Adipose tissue (tissue), 3 donors: ENCODE measurements around the gene CLMN. TPM values are rescaled to one million over a fixed set of nuclear protein-coding genes. Genes with fewer than 3 reads are reported as not detected.

Source experiments
- H3K27ac ChIP-seq: one replicate; pipeline ENCODE4 v1.5.1; 2013; ENCODE audit warnings: low read depth, low read length
- WGBS, 3 donors: extraction: QIAGEN DNeasy Blood & Tissue Kit; methylation state at CpG; one replicate each; pipeline ENCODE4 v1.1.7; 2013; 5-methylcytosine and 5-hydroxymethylcytosine counted together
- polyA plus RNA-seq, 3 donors: library from polyadenylated mRNA; stranded (reverse); fragments of 200-250 nt; gene quantifications; one replicate each; pipeline ENCODE4 v1.2.3, GENCODE V29; 2013
- donor health status: healthy with polysubstance abuse.
- donor health status: Bipolar disorder and iron deficiency.
- donor health status: healthy.

CLMN gene
- polyA plus RNA-seq, 3 donors, result 11.0 to 25.0 (median 19.7) TPM

GRCh38 chr14:95281560-95282176 lies 38.0 kb downstream of the CLMN start:
- no peak overlapping the region for H3K27ac ChIP-seq
- WGBS, 3 donors, result 57 to 75% (median 73%) methylated on average over 4 of the region's 4 CpGs

- no peak overlapping the region for H3K27ac ChIP-seq
- 89 to 97% (median 91%) methylated on average over 7 of the region's 7 CpGs for WGBS, 3 donors
Measured at GRCh38 chr14:95275494-95275893, 44.2 kb downstream of the CLMN start.

GRCh38 chr14:95274874-95275273 lies 44.8 kb downstream of the CLMN start:
- no peak overlapping the region for H3K27ac ChIP-seq
- 84 to 95% (median 94%) methylated on average over 6 of the region's 6 CpGs for WGBS, 3 donors

GRCh38 chr14:95274279-95274678 lies 45.4 kb downstream of the CLMN start:
- no peak overlapping the region for H3K27ac ChIP-seq
- 87 to 94% (median 91%) methylated on average over 7 of the region's 7 CpGs for WGBS, 3 donors

GRCh38 chr14:95273001-95273978 lies 46.4 kb downstream of the CLMN start:
- H3K27ac ChIP-seq, result no peak overlapping the region
- WGBS, 3 donors, result 79 to 83% (median 82%) methylated on average over 17 of the region's 17 CpGs

GRCh38 chr14:95272057-95272456 lies 47.7 kb downstream of the CLMN start:
- H3K27ac ChIP-seq, result no peak overlapping the region
- WGBS, 3 donors, result 81 to 90% (median 90%) methylated on average over 5 of the region's 5 CpGs

GRCh38 chr14:95270203-95270602 lies 49.5 kb downstream of the CLMN start:
- no peak overlapping the region for H3K27ac ChIP-seq
- WGBS, 3 donors, result 77 to 90% (median 82%) methylated on average over 2 of the region's 2 CpGs

GRCh38 chr14:95269493-95269892 lies 50.2 kb downstream of the CLMN start:
- 86 to 98% (median 92%) methylated on average over 2 of the region's 2 CpGs for WGBS, 3 donors
- no peak overlapping the region for H3K27ac ChIP-seq

GRCh38 chr14:95268350-95268749 lies 51.4 kb downstream of the CLMN start:
- no peak overlapping the region for H3K27ac ChIP-seq

GRCh38 chr14:95267306-95267705 lies 52.4 kb downstream of the CLMN start:
- no peak overlapping the region for H3K27ac ChIP-seq
- WGBS, 3 donors, result 41 to 78% (median 45%) methylated on average over 4 of the region's 4 CpGs

- 24 to 50% (median 46%) methylated on average over 12 of the region's 12 CpGs for WGBS, 3 donors
- H3K27ac ChIP-seq, result no peak overlapping the region
Measured at GRCh38 chr14:95265106-95266094, 54.3 kb downstream of the CLMN start.

- WGBS, 3 donors, result 73 to 93% (median 89%) methylated on average over 10 of the region's 10 CpGs
- H3K27ac ChIP-seq, result no peak overlapping the region
Measured at GRCh38 chr14:95264271-95264973, 55.3 kb downstream of the CLMN start.

GRCh38 chr14:95263527-95264231 lies 56.0 kb downstream of the CLMN start:
- H3K27ac ChIP-seq, result no peak overlapping the region
- WGBS, 3 donors, result 95 to 96% (median 96%) methylated on average over 7 of the region's 7 CpGs

- 63 to 81% (median 73%) methylated on average over 3 of the region's 3 CpGs for WGBS, 3 donors
- H3K27ac ChIP-seq, result no peak overlapping the region
Measured at GRCh38 chr14:95262511-95262891, 57.2 kb downstream of the CLMN start.

GRCh38 chr14:95261616-95262510 lies 57.8 kb downstream of the CLMN start:
- 36 to 81% (median 72%) methylated on average over 16 of the region's 16 CpGs for WGBS, 3 donors
- H3K27ac ChIP-seq, result no peak overlapping the region

- 57 to 87% (median 83%) methylated on average over 19 of the region's 19 CpGs for WGBS, 3 donors
- H3K27ac ChIP-seq, result no peak overlapping the region
Measured at GRCh38 chr14:95260537-95261361, 59.0 kb downstream of the CLMN start.
